ENCODE data around the gene CRYGC. TPM values are rescaled to one million over a fixed set of nuclear protein-coding genes. Genes with fewer than 3 reads are reported as not detected.

CRYGC gene, protein sequence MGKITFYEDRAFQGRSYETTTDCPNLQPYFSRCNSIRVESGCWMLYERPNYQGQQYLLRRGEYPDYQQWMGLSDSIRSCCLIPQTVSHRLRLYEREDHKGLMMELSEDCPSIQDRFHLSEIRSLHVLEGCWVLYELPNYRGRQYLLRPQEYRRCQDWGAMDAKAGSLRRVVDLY
- not detected in 2 replicates for total RNA-seq

DNA sequence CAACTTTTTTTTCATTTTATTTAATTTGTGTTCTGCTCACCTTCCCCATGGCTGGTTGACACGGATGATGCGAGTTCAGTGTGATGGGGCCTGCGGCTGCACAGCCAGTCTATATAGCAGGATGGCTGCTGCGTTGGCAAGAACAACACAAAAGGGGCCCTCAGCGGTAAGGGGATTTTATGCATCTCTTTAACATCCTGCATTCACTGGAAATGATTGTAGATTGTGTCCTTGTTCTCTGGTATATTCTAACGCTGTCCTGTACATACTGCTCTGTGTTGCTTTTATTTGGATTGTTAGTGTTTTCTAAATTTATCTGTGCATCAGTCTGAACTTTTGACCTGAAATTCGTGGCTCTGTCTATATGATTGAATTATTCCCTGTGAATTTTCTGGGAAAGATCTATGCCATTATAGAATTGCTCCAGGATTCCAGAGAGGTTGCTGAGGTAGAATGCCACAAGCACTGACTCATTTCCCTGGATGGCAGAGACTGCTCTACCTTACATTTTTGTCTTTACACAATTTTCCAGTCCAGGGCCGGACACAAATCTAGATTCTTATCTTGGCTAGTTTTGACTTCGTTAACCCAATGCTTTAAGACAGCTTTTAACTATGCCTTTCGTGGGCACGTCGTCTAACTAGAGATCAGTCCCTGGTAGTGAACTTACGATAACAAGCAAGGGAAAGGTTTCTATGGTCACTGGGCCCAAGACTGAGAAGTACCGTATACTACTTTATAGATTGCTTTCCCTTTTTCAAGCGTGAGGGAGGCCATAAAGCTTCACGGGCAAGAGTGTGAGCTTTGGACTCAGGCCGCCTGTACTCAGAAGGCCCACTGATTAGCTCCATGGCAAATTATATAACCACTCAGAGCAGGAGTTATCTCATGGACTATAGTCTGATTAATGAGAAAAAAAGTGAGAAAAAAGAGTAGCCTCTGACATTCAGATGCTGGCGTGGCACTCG is at the start of gene CRYGC:
CRYGC (minus strand) TSS at position 85 of the 968 bp plus-strand sequence; CDS start at position 49, 36 bp downstream.

DNA sequence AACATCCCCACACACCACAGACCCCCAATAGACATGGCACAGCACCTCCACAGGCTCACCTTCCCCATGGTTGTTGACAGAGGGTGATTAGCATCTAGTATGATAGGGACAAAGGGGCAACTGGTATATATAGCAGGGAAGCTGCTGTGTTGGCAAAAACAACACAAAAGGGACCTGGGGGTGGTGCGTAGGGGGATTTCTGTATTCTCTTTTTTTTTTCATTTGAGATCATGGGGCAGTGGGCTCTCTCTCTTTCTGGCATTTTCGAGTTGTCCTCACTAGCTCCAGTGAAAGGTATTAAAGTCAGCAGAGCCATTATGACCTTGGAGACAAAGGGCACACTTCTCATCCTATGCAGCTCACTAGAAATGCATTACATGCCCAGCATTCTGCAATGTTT is 33.9 kb upstream of the CRYGC start, which contains the start of gene CRYGA:
CRYGA (minus strand) TSS at position 101 of the 400 bp plus-strand sequence; CDS start at position 68, 33 bp downstream.

DNA sequence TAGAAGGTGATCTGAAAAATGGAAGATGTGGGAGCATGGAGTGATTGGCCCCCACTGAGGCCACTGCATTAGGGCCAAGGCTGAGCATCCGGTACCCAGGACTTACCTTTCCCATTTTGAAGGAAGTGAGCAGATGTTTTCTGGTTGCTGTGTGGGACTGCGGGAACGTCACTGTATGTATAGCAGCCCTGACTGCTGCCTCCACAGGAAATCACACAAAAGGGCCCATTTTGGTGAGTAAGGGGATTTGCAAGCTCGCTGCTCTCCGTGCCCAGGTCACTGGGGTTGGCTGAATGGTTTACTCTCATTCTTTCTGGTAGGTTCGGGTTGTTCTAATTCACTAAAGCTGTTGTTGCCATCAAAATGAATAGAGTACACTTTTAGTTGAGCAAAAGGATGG is 16.4 kb upstream of the CRYGC start, which contains the start of gene CRYGB:
CRYGB (minus strand) TSS at position 153 of the 400 bp plus-strand sequence; CDS start at position 115, 38 bp downstream.

DNA sequence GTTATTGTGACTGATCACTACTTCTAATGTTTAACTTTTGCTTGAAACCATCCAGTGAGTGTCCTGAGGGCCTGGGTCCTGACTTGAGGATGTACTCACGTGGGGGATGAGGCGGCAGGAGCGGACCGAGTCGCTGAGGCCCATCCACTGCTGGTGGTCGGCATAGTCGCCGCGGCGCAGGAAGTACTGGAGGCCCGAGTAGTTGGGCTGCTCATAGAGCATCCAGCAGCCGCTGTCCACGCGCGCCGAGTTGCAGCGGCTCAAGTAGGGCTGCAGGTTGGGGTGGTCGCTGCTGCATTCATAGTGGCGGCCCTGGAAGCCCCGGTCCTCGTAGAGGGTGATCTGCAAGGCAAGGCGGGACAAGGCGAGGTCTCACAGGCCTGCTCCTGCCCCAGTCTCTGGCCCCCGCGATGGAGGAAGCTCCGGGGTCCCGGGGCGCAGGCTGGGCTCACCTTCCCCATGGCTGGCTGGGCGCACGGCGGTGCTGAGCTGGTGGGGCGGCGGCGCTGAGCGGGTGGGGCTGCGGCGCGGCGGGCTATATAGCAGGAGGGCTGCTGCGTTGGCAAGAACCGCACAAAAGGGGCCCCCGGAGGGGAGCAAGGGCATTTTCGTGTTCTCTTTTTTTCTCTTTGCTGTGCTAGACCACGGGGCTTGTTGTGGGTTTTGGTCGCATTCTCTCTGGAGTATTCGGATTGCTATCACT is 5.5 kb downstream of the CRYGC start, which contains the start of gene CRYGD:
CRYGD (minus strand) TSS at position 512 of the 703 bp plus-strand sequence; CDS start at position 461, 51 bp downstream.

Other genes starting within 250 kb of the CRYGC start
- gene PLEKHM3, start 104.3 kb downstream of the CRYGC start, total RNA-seq: 3.7 and 11.8 TPM in 2 replicates
- not detected in 2 replicates for gene CRYGD, start 5.3 kb downstream of the CRYGC start, total RNA-seq
- not detected in 2 replicates for gene CRYGB, start 16.3 kb upstream of the CRYGC start, total RNA-seq
- gene CRYGA, start 33.8 kb upstream of the CRYGC start, total RNA-seq: not detected in 2 replicates
- not detected in 2 replicates for gene C2orf80, start 60.2 kb upstream of the CRYGC start, total RNA-seq
- 52.2 and 63.2 TPM in 2 replicates for gene IDH1, start 125.2 kb upstream of the CRYGC start, total RNA-seq
- 9.3 and 17.5 TPM in 2 replicates for gene PIKFYVE, start 136.4 kb upstream of the CRYGC start, total RNA-seq